Endothelial cell of umbilical vein (primary cell): ENCODE measurements around the gene OR8J3. TPM values are rescaled to one million over a fixed set of nuclear protein-coding genes. Genes with fewer than 3 reads are reported as not detected.

Experiments used
- BruUV-seq: library from RNA; stranded (reverse); fragments of 400-500 nt; replicated peaks from 2 replicates; lab custom pipeline; 2021; lab: Mats Ljungman, UMichigan
- CTCF ChIA-PET: fragments of 300-600, 350-600 bp; sonication (Branson Sonifier 250); formaldehyde crosslinking; loops from one replicate; lab custom pipeline; 2021; ENCODE audit warnings: antibody characterized with exemption, inconsistent platforms; lab: Charles Lee
- POLR2A ChIA-PET: fragments of 300-600, 350-600 bp; sonication (Branson Sonifier 250); formaldehyde crosslinking; loops from one replicate; lab custom pipeline; 2021; ENCODE audit warnings: antibody characterized with exemption, inconsistent platforms; lab: Charles Lee
- DNase-seq: peaks from one replicate; pipeline ENCODE4 v3.0.0-alpha.2; 2011; ENCODE audit warnings: low read depth, low spot score
- FAIRE-seq: peaks from 2 replicates; lab custom pipeline; 2011; peaks lifted over from hg19 to GRCh38; lab: Jason Lieb, UNC
- H2AFZ ChIP-seq: 2 replicates; pipeline ENCODE4 v1.6.0; 2012; ENCODE audit warnings: low read depth, low read length, control low read depth, inconsistent platforms
- H3K27ac ChIP-seq: 2 replicates; pipeline ENCODE4 v1.5.1; 2011; ENCODE audit warnings: low read depth, mild to moderate bottlenecking, control low read depth, low read length, moderate library complexity; ENCODE audit not compliant: insufficient read depth
- H3K27me3 ChIP-seq, 2 experiments: 2 replicates each; pipeline versions ENCODE4 v1.6.0 to v1.6.1; 2011; ENCODE audit warnings: low read length in 2 of 2, mixed read lengths in 1 of 2; ENCODE audit not compliant: control insufficient read depth in 2 of 2, insufficient read depth in 2 of 2
- H3K36me3 ChIP-seq, 2 experiments: 2 replicates in 1 of 2; 3 replicates in 1 of 2; pipeline ENCODE4 v1.5.1; 2011; ENCODE audit warnings: low read length in 2 of 2, mild to moderate bottlenecking in 1 of 2, moderate library complexity in 1 of 2; ENCODE audit not compliant: control insufficient read depth in 2 of 2, insufficient read depth in 2 of 2; ENCODE audit errors: extremely low read depth in 1 of 2
- H3K4me1 ChIP-seq: 3 replicates; pipeline ENCODE4 v1.5.1; 2011; ENCODE audit warnings: mild to moderate bottlenecking, low read length; ENCODE audit not compliant: control insufficient read depth, insufficient read depth; ENCODE audit errors: extremely low read depth
- H3K4me2 ChIP-seq: 2 replicates; pipeline ENCODE4 v1.6.1; 2011; ENCODE audit warnings: low read length, control low read depth, mixed read lengths; ENCODE audit not compliant: insufficient read depth
- H3K4me3 ChIP-seq, 3 experiments: fragments of 200-600 bp in 1 of 3; sonication (generic), shearing (Covaris generic) in 1 of 3; replicated peaks in 1 of 3; 2 replicates each; pipeline ENCODE4 v1.5.1; 2011 to 2016; ENCODE audit warnings: control low read depth in 3 of 3, low read length in 3 of 3, mild to moderate bottlenecking in 2 of 3, inconsistent platforms in 1 of 3, low read depth in 1 of 3, moderate library complexity in 1 of 3; ENCODE audit not compliant: insufficient read depth in 1 of 3
- H3K79me2 ChIP-seq: 2 replicates; pipeline ENCODE4 v1.6.0; 2012; ENCODE audit warnings: low read length, inconsistent platforms; ENCODE audit not compliant: control insufficient read depth, insufficient read depth
- H3K9ac ChIP-seq: replicated peaks from 2 replicates; pipeline ENCODE3; 2011; ENCODE audit warnings: low read length, control low read depth; ENCODE audit not compliant: insufficient read depth; ENCODE audit errors: extremely low read depth
- H3K9me1 ChIP-seq: replicated peaks from 3 replicates; pipeline ENCODE4 v1.6.0; 2011; ENCODE audit warnings: mild to moderate bottlenecking, low read length; ENCODE audit not compliant: control insufficient read depth, insufficient read depth; ENCODE audit errors: extremely low read depth
- H3K9me3 ChIP-seq: replicated peaks from 2 replicates; pipeline ENCODE4 v1.5.1; 2012; ENCODE audit warnings: low read length, inconsistent platforms; ENCODE audit not compliant: control insufficient read depth, insufficient read depth
- H4K20me1 ChIP-seq: replicated peaks from 2 replicates; pipeline ENCODE3; 2011; ENCODE audit warnings: mild to moderate bottlenecking, low read length; ENCODE audit not compliant: control insufficient read depth, insufficient read depth; ENCODE audit errors: extremely low read depth
- FOS ChIP-seq: IDR thresholded peaks from 2 replicates; pipeline ENCODE4 v1.6.1; 2011; ENCODE audit warnings: mild to moderate bottlenecking, low read length, moderate library complexity, borderline replicate concordance; ENCODE audit not compliant: insufficient read depth
- MYC ChIP-seq: IDR thresholded peaks from one replicate; pipeline ENCODE4 v1.6.1; 2011; ENCODE audit warnings: mild to moderate bottlenecking, low read depth, low read length
- POLR2A ChIP-seq: IDR thresholded peaks from 2 replicates; pipeline ENCODE4 v1.6.1; 2012; ENCODE audit warnings: low read depth, mild to moderate bottlenecking, control low read depth, low read length
- POLR2AphosphoS5 ChIP-seq: IDR thresholded peaks from 2 replicates; pipeline ENCODE4 v1.6.1; 2012; ENCODE audit warnings: low read depth, mild to moderate bottlenecking, control low read depth, low read length, moderate library complexity; ENCODE audit not compliant: insufficient read depth
- dilution Hi-C: fragments of 300-500 bp; cut with MboI; formaldehyde crosslinking; loops from one replicate; pipeline ENCODE4 v1.15.0; 2019; ENCODE audit warnings: low sequenced_read_pairs; ENCODE audit not compliant: extremely low pct_ligation_motif_present
- intact Hi-C: fragments of 100-400 bp; cut with micrococcal nuclease; formaldehyde crosslinking; loops from one replicate; pipeline ENCODE4 v1.10.0; 2022
- polyA plus RNA-seq, 4 experiments: library from polyadenylated mRNA; depleted of rRNA in 3 of 4; stranded (reverse) in 3 of 4; unstranded in 1 of 4; fragments of >200 nt; gene quantifications; 2 replicates each; pipeline versions ENCODE4 v1.2.1 to v1.2.3, GENCODE V29; 2011 to 2012; ENCODE audit warnings: missing spikeins in 1 of 4
- total RNA-seq: library from RNA; stranded (reverse); gene quantifications from 2 replicates; pipeline ENCODE4 v1.2.3, GENCODE V29; 2021
- TF ChIP-seq, protein P1 (sequence below), 2 donors: IDR thresholded peaks; 1 replicate in 1 of 2; 2 replicates in 1 of 2; pipeline ENCODE4 v1.5.1; 2011; ENCODE audit warnings: low read length in 2 of 2, mild to moderate bottlenecking in 2 of 2, moderate library complexity in 2 of 2, control low read depth in 1 of 2, inconsistent platforms in 1 of 2, low read depth in 1 of 2; ENCODE audit not compliant: insufficient read depth in 1 of 2; ENCODE audit errors: extremely low read depth in 1 of 2
- TF ChIP-seq, protein P2 (sequence below): IDR thresholded peaks from 2 replicates; pipeline ENCODE4 v1.6.1; 2011; ENCODE audit not compliant: insufficient read depth, insufficient read length

The OR8J3 gene
- total and polyA plus RNA-seq, 2 donors (not counting 3 experiments of a cell fraction or from before 2014, with no cell fraction given) = not detected

DNA sequence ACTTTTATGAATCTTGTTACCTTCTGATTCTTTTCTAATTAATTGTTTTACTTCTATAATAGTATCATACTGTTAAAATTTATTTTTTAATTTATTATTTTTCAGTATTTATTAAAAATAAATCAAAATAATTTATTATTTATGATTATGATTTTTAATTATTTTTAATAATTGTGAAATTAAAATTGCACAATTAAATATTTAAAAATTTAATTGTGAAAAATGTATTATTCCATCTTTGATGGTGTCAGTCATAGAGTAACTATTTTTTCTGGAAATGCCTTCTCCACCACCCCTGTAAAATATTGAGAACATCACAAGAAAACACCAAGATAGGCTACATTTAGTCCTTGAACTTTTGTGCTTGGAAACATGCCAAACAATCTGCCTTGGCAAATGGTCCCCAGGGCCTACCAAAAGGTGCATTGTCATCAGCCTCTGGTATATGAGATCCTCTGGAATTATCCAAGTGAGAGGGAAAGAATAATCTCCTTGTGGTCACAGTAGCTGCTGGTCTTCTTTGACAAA is 36.7 kb downstream of the OR8J3 start, which contains the start of gene OR8H2:
Gene OR8H2, plus strand, starts transcription at position 478 of the 528 bp plus-strand sequence. CDS start 1,356 bp downstream, outside the sequence.
- Histone ChIP-seq H3K27ac (no peak within 1 kb of the TSS), H3K79me2 (no peaks in the 10 kb centered on the region), H3K36me3 (no peaks in the 10 kb centered on the region), H3K4me3 (no peak within 1 kb of the TSS), H3K4me2 (no peak within 1 kb of the TSS), H3K9me3 (no peaks in the 10 kb centered on the region), H3K4me1 (no peaks in the 10 kb centered on the region), H3K27me3 (no peaks in the 10 kb centered on the region), H3K9ac (no peak within 1 kb of the TSS), H4K20me1 (no peaks in the 10 kb centered on the region), H2AFZ (no peak within 1 kb of the TSS), H3K9me1 (no peaks in the 10 kb centered on the region)
- dilution Hi-C loops (no loop called here), intact Hi-C loops (no loop called here)
- ChIA-PET POLR2A (no interaction called here), CTCF (no interaction called here)
- DNase-seq (no peak), FAIRE-seq (no peak)
- TF ChIP-seq POLR2A (no peak), FOS (no peak), POLR2AphosphoS5 (no peak), MYC (no peak)
- TF ChIP-seq, protein P1, sequence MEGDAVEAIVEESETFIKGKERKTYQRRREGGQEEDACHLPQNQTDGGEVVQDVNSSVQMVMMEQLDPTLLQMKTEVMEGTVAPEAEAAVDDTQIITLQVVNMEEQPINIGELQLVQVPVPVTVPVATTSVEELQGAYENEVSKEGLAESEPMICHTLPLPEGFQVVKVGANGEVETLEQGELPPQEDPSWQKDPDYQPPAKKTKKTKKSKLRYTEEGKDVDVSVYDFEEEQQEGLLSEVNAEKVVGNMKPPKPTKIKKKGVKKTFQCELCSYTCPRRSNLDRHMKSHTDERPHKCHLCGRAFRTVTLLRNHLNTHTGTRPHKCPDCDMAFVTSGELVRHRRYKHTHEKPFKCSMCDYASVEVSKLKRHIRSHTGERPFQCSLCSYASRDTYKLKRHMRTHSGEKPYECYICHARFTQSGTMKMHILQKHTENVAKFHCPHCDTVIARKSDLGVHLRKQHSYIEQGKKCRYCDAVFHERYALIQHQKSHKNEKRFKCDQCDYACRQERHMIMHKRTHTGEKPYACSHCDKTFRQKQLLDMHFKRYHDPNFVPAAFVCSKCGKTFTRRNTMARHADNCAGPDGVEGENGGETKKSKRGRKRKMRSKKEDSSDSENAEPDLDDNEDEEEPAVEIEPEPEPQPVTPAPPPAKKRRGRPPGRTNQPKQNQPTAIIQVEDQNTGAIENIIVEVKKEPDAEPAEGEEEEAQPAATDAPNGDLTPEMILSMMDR (IDR thresholded peaks at IDR 0.05; ENCODE audit: extremely low read depth in 1 of 2, insufficient read depth in 1 of 2, low read depth in 1 of 2, low read length in 2 of 2) = no peak
- TF ChIP-seq, protein P2, sequence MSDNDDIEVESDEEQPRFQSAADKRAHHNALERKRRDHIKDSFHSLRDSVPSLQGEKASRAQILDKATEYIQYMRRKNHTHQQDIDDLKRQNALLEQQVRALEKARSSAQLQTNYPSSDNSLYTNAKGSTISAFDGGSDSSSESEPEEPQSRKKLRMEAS = no peak
- BruUV-seq = no TSS peak
